K562 (cell line): ENCODE results near the gene RAD1. TPM values are rescaled to one million over a fixed set of nuclear protein-coding genes. Genes with fewer than 3 reads are reported as not detected.

Source experiments
- ARID2 ChIP-seq: fragments of 450-650 bp; IDR thresholded peaks from 2 replicates; pipeline ENCODE4 v1.6.1; 2017; ENCODE audit warnings: antibody characterized with exemption, mild to moderate bottlenecking
- ATF7 ChIP-seq: fragments of 450-650 bp; IDR thresholded peaks from 2 replicates; pipeline ENCODE4 v1.7.1; 2014; ENCODE audit warnings: mild to moderate bottlenecking, moderate library complexity
- BRCA1 ChIP-seq, 2 experiments: fragments of 450-650 bp in 1 of 2; sonication (generic) in 1 of 2; formaldehyde crosslinking in 1 of 2; IDR thresholded peaks; 2 replicates each; pipeline versions ENCODE4 v1.5.0 to v1.6.1; 2017 to 2020; ENCODE audit warnings: mild to moderate bottlenecking in 1 of 2, missing genetic modification reagents in 1 of 2
- CHCHD3 ChIP-seq: fragments of 250-450 bp; sonication (Bioruptor Pico); IDR thresholded peaks from 2 replicates; pipeline ENCODE4 v2.1.2; 2022; ENCODE audit warnings: mild to moderate bottlenecking
- ESRRB ChIP-seq: fragments of 250-450 bp; sonication (Bioruptor Pico); IDR thresholded peaks from 2 replicates; pipeline ENCODE4 v1.5.0; 2020; ENCODE audit warnings: mild to moderate bottlenecking, moderate library complexity, borderline replicate concordance
- HNRNPUL1 ChIP-seq: fragments of 200-400 bp; formaldehyde crosslinking; IDR thresholded peaks from 2 replicates; pipeline ENCODE4 v1.6.1; 2017; ENCODE audit warnings: low read length
- KAT2B ChIP-seq: IDR thresholded peaks from one replicate; pipeline ENCODE4 v1.6.1; 2012; ENCODE audit warnings: low read depth, mild to moderate bottlenecking, control low read depth, inconsistent platforms, low read length, moderate library complexity
- KAT7 ChIP-seq: sonication (generic); formaldehyde crosslinking; IDR thresholded peaks from 2 replicates; pipeline ENCODE4 v1.8.0; 2022; ENCODE audit warnings: missing genetic modification reagents, mild to moderate bottlenecking, borderline replicate concordance
- NR2C2 ChIP-seq, 2 experiments: fragments of 200-800 bp in 1 of 2; sonication (Bioruptor generic) in 1 of 2; sonication (generic) in 1 of 2; formaldehyde crosslinking in 1 of 2; IDR thresholded peaks; 2 replicates each; pipeline versions ENCODE4 v1.6.1 to v1.8.0; 2016 to 2022; ENCODE audit warnings: mild to moderate bottlenecking in 1 of 2, missing compliant biosample characterization in 1 of 2, missing genetic modification characterization in 1 of 2, missing genetic modification reagents in 1 of 2
- STAG1 ChIP-seq: sonication (generic); formaldehyde crosslinking; IDR thresholded peaks from 2 replicates; pipeline ENCODE4 v1.5.0; 2020; ENCODE audit warnings: missing genetic modification reagents, borderline replicate concordance
- TAL1 ChIP-seq: fragments of 450-650 bp; IDR thresholded peaks from 2 replicates; pipeline ENCODE4 v1.6.1; 2016; ENCODE audit warnings: mild to moderate bottlenecking
- TBP ChIP-seq: optimal IDR thresholded peaks from 2 replicates; pipeline ENCODE3; 2011; ENCODE audit warnings: low read depth, low read length, improper control_type of control experiment
- TSC22D4 ChIP-seq: fragments of 450-650 bp; IDR thresholded peaks from 2 replicates; pipeline ENCODE4 v1.6.1; 2016; ENCODE audit warnings: missing genetic modification characterization, missing biosample characterization, control low read depth
- ZC3H11A ChIP-seq: IDR thresholded peaks from 2 replicates; pipeline ENCODE4 v1.6.1; 2012; ENCODE audit warnings: low read depth, low read length, improper control_type of control experiment
- ZC3H4 ChIP-seq: sonication (generic); formaldehyde crosslinking; IDR thresholded peaks from 2 replicates; pipeline ENCODE4 v1.9.0; 2021; ENCODE audit warnings: missing genetic modification reagents, borderline replicate concordance
- polyA plus RNA-seq, 8 experiments: library from polyadenylated mRNA; depleted of rRNA in 4 of 8; stranded (reverse) in 5 of 8; unstranded in 3 of 8; fragments of >200 nt; fragmentation: Nextera tagmentation in 2 of 8; fragmentation: Illumina TruSeq in 1 of 8; extraction: Ambion mirVana in 2 of 8; extraction: Trizol in 1 of 8; gene quantifications; 2 replicates each; pipeline versions ENCODE4 v1.2.1 to v1.2.3, GENCODE V29; 2011 to 2014; ENCODE audit warnings: inconsistent platforms in 1 of 8, missing spikeins in 1 of 8
- total RNA-seq, 7 experiments: library from RNA; depleted of rRNA in 6 of 7; stranded (reverse); fragments of >200 nt in 6 of 7; fragmentation: Illumina TruSeq in 2 of 7; extraction: Trizol in 2 of 7; gene quantifications; 2 replicates each; pipeline versions ENCODE4 v1.2.1 to v1.2.3, GENCODE V29; 2011 to 2021; ENCODE audit warnings: low replicate concordance in 1 of 7
- TF ChIP-seq, protein P1 (sequence below): fragments of 450-650 bp; IDR thresholded peaks from 2 replicates; pipeline ENCODE4 v1.6.1; 2014; ENCODE audit warnings: low read depth, mild to moderate bottlenecking, moderate library complexity, borderline replicate concordance
- TF ChIP-seq, protein P2 (sequence below): sonication (generic); formaldehyde crosslinking; IDR thresholded peaks from 2 replicates; pipeline ENCODE4 v1.9.0; 2022; ENCODE audit warnings: mild to moderate bottlenecking, missing genetic modification reagents
- TF ChIP-seq, protein P3 (sequence below): fragments of 450-650 bp; formaldehyde crosslinking; IDR thresholded peaks from 2 replicates; pipeline ENCODE4 v1.4.0; 2020; ENCODE audit warnings: mild to moderate bottlenecking, moderate library complexity
- TF ChIP-seq, protein P4 (sequence below): IDR thresholded peaks from 3 replicates; pipeline ENCODE4 v1.6.1; 2011; ENCODE audit warnings: borderline replicate concordance, mild to moderate bottlenecking, moderate library complexity; ENCODE audit not compliant: insufficient read length; ENCODE audit errors: extremely low read depth

The RAD1 gene
- total and polyA plus RNA-seq, 9 of the 15 experiments (the other 6 are each of a cell fraction or from before 2014, with no cell fraction given), result 44.5 to 148 (median 60.8) TPM

DNA sequence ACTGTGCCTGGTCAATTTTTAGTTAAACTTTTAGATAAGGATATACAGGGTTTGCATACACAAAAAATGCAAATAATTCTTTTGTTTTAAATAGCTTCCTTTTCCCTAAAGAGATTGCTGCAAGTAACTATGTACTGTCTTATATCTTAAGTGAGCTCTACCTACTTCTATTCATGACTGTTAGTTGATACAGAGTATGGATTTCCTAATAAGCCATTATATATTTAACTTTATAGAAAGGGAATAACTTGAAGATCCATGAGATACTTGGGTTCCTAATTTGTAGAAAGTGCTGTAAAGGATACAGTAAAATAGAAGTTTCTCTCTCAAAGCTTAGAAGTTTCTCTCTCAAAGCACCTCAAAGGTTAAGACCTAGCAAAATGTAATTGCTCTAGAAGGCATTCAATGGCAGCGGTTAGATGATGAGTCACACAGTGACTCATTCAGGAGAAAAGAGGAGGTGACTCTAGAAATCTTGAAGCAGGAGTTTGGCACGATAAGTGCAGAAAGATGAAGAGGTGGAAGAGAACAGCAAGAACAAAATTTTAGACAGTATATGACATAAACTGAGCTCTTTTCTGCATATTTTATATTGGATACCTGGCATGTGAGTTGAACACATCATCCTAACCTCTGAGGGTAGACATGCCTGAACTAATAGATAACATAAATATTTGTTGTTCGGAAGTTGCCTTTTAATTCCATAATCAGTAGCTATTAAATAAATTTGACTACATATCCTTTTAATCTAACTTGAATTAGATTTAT is 8.6 kb upstream of the RAD1 start (continued):
- TF ChIP-seq, protein P1, sequence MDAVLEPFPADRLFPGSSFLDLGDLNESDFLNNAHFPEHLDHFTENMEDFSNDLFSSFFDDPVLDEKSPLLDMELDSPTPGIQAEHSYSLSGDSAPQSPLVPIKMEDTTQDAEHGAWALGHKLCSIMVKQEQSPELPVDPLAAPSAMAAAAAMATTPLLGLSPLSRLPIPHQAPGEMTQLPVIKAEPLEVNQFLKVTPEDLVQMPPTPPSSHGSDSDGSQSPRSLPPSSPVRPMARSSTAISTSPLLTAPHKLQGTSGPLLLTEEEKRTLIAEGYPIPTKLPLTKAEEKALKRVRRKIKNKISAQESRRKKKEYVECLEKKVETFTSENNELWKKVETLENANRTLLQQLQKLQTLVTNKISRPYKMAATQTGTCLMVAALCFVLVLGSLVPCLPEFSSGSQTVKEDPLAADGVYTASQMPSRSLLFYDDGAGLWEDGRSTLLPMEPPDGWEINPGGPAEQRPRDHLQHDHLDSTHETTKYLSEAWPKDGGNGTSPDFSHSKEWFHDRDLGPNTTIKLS, result peak; percentile 42; the same call in 1 of the 2 replicates
- TF ChIP-seq ZC3H4 (CRISPR knock-in tag) (no peak), BRCA1 (IDR thresholded peaks at IDR 0.05) (no peak), BRCA1 (CRISPR knock-in tag; IDR thresholded peaks at IDR 0.05) (no peak), HNRNPUL1 (no peak), CHCHD3 (peak; percentile 72; the same call in 1 of the 2 replicates), TAL1 (peak; percentile 62), KAT7 (CRISPR knock-in tag) (no peak), STAG1 (CRISPR knock-in tag) (no peak), KAT2B (no peak), TBP (no peak), TSC22D4 (tag) (no peak), ESRRB (CRISPR knock-in tag) (no peak), NR2C2 (CRISPR knock-in tag; IDR thresholded peaks at IDR 0.05) (no peak), NR2C2 (tag; IDR thresholded peaks at IDR 0.05) (no peak), ZC3H11A (no peak), ARID2 (no peak), ATF7 (peak; percentile 91)
- TF ChIP-seq, protein P2, sequence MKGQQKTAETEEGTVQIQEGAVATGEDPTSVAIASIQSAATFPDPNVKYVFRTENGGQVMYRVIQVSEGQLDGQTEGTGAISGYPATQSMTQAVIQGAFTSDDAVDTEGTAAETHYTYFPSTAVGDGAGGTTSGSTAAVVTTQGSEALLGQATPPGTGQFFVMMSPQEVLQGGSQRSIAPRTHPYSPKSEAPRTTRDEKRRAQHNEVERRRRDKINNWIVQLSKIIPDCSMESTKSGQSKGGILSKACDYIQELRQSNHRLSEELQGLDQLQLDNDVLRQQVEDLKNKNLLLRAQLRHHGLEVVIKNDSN, result no peak
- TF ChIP-seq, protein P3, sequence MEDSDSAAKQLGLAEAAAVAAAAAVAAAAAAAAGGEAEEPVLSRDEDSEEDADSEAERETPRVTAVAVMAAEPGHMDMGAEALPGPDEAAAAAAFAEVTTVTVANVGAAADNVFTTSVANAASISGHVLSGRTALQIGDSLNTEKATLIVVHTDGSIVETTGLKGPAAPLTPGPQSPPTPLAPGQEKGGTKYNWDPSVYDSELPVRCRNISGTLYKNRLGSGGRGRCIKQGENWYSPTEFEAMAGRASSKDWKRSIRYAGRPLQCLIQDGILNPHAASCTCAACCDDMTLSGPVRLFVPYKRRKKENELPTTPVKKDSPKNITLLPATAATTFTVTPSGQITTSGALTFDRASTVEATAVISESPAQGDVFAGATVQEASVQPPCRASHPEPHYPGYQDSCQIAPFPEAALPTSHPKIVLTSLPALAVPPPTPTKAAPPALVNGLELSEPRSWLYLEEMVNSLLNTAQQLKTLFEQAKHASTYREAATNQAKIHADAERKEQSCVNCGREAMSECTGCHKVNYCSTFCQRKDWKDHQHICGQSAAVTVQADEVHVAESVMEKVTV (CRISPR knock-in tag), result no peak
- TF ChIP-seq, protein P4, sequence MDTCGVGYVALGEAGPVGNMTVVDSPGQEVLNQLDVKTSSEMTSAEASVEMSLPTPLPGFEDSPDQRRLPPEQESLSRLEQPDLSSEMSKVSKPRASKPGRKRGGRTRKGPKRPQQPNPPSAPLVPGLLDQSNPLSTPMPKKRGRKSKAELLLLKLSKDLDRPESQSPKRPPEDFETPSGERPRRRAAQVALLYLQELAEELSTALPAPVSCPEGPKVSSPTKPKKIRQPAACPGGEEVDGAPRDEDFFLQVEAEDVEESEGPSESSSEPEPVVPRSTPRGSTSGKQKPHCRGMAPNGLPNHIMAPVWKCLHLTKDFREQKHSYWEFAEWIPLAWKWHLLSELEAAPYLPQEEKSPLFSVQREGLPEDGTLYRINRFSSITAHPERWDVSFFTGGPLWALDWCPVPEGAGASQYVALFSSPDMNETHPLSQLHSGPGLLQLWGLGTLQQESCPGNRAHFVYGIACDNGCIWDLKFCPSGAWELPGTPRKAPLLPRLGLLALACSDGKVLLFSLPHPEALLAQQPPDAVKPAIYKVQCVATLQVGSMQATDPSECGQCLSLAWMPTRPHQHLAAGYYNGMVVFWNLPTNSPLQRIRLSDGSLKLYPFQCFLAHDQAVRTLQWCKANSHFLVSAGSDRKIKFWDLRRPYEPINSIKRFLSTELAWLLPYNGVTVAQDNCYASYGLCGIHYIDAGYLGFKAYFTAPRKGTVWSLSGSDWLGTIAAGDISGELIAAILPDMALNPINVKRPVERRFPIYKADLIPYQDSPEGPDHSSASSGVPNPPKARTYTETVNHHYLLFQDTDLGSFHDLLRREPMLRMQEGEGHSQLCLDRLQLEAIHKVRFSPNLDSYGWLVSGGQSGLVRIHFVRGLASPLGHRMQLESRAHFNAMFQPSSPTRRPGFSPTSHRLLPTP, result no peak
